HEK293 (cell line): Measurements from ENCODE around the gene APOL3.

Experiments
- GLIS1 ChIP-seq: fragments of 450-650 bp; formaldehyde crosslinking; IDR thresholded peaks from 2 replicates; pipeline ENCODE4 v1.5.1; 2016; ENCODE audit warnings: missing biosample characterization, missing genetic modification characterization
- KLF9 ChIP-seq: fragments of 450-650 bp; formaldehyde crosslinking; IDR thresholded peaks from 2 replicates; pipeline ENCODE4 v1.5.1; 2016; ENCODE audit warnings: missing biosample characterization, missing genetic modification characterization, low read depth
- SP3 ChIP-seq: fragments of 450-650 bp; formaldehyde crosslinking; IDR thresholded peaks from 2 replicates; pipeline ENCODE4 v1.5.1; 2016; ENCODE audit warnings: missing biosample characterization, missing genetic modification characterization
- SP7 ChIP-seq: fragments of 450-650 bp; formaldehyde crosslinking; IDR thresholded peaks from 2 replicates; pipeline ENCODE4 v1.5.1; 2016; ENCODE audit warnings: missing biosample characterization, missing genetic modification characterization
- TRIM28 ChIP-seq: IDR thresholded peaks from 2 replicates; pipeline ENCODE4 v1.6.1; 2011; ENCODE audit warnings: low read length, control low read depth, borderline replicate concordance
- YY1 ChIP-seq: fragments of 450-650 bp; formaldehyde crosslinking; IDR thresholded peaks from 2 replicates; pipeline ENCODE4 v1.5.1; 2018; ENCODE audit warnings: missing biosample characterization, missing genetic modification characterization
- ZBTB8A ChIP-seq: fragments of 450-650 bp; formaldehyde crosslinking; IDR thresholded peaks from 2 replicates; pipeline ENCODE4 v1.5.1; 2016; ENCODE audit warnings: missing biosample characterization, missing genetic modification characterization
- ZNF112 ChIP-seq: fragments of 450-650 bp; formaldehyde crosslinking; IDR thresholded peaks from 2 replicates; pipeline ENCODE4 v1.5.0; 2017; ENCODE audit warnings: missing biosample characterization, missing genetic modification characterization
- ZNF169 ChIP-seq: fragments of 450-650 bp; formaldehyde crosslinking; IDR thresholded peaks from 2 replicates; pipeline ENCODE4 v1.5.1; 2016; ENCODE audit warnings: missing biosample characterization, missing genetic modification characterization
- ZNF221 ChIP-seq: fragments of 450-650 bp; formaldehyde crosslinking; IDR thresholded peaks from 2 replicates; pipeline ENCODE4 v1.5.1; 2017; ENCODE audit warnings: missing biosample characterization, missing genetic modification characterization, borderline replicate concordance
- ZNF239 ChIP-seq: fragments of 450-650 bp; formaldehyde crosslinking; IDR thresholded peaks from 2 replicates; pipeline ENCODE4 v1.5.1; 2016; ENCODE audit warnings: missing biosample characterization, missing genetic modification characterization
- ZNF274 ChIP-seq, 2 experiments: fragments of 200-500 bp in 1 of 2; fragments of 450-650 bp in 1 of 2; sonication (Bioruptor generic) in 1 of 2; formaldehyde crosslinking in 1 of 2; IDR thresholded peaks; 2 replicates each; pipeline versions ENCODE4 v1.5.1 to v1.6.1; 2014 to 2016; ENCODE audit warnings: borderline replicate concordance in 1 of 2, inconsistent platforms in 1 of 2, low read length in 1 of 2, missing biosample characterization in 1 of 2, missing genetic modification characterization in 1 of 2
- ZNF501 ChIP-seq: fragments of 450-650 bp; formaldehyde crosslinking; IDR thresholded peaks from 2 replicates; pipeline ENCODE4 v1.5.1; 2016; ENCODE audit warnings: missing biosample characterization, missing genetic modification characterization
- ZNF561 ChIP-seq: fragments of 450-650 bp; IDR thresholded peaks from 2 replicates; pipeline ENCODE4 v1.5.1; 2018; ENCODE audit warnings: missing biosample characterization, missing genetic modification characterization, borderline replicate concordance
- ZNF596 ChIP-seq: fragments of 450-650 bp; IDR thresholded peaks from 2 replicates; pipeline ENCODE4 v1.5.0; 2018; ENCODE audit warnings: missing biosample characterization, mild to moderate bottlenecking, missing genetic modification characterization, moderate library complexity
- ZNF624 ChIP-seq: fragments of 450-650 bp; formaldehyde crosslinking; IDR thresholded peaks from 2 replicates; pipeline ENCODE4 v1.5.1; 2017; ENCODE audit warnings: missing biosample characterization, missing genetic modification characterization
- TF ChIP-seq, protein P1 (sequence below): fragments of 450-650 bp; formaldehyde crosslinking; IDR thresholded peaks from 2 replicates; pipeline ENCODE4 v1.5.1; 2016; ENCODE audit warnings: missing biosample characterization, missing genetic modification characterization
- TF ChIP-seq, protein P2 (sequence below): fragments of 450-650 bp; formaldehyde crosslinking; IDR thresholded peaks from 2 replicates; pipeline ENCODE4 v1.5.1; 2016; ENCODE audit warnings: missing biosample characterization, missing genetic modification characterization, borderline replicate concordance
- TF ChIP-seq, protein P3 (sequence below): fragments of 450-650 bp; formaldehyde crosslinking; IDR thresholded peaks from 2 replicates; pipeline ENCODE4 v1.5.1; 2016; ENCODE audit warnings: missing biosample characterization, missing genetic modification characterization
- TF ChIP-seq, protein P4 (sequence below): fragments of 450-650 bp; formaldehyde crosslinking; IDR thresholded peaks from 2 replicates; pipeline ENCODE4 v1.5.1; 2016; ENCODE audit warnings: missing biosample characterization, missing genetic modification characterization
- TF ChIP-seq, protein P5 (sequence below): sonication (generic); formaldehyde crosslinking; IDR thresholded peaks from 2 replicates; pipeline ENCODE4 v1.8.1; 2022; ENCODE audit warnings: mild to moderate bottlenecking, moderate library complexity, missing genetic modification reagents
- TF ChIP-seq, protein P6 (sequence below): fragments of 450-650 bp; formaldehyde crosslinking; IDR thresholded peaks from 2 replicates; pipeline ENCODE4 v1.5.1; 2016; ENCODE audit warnings: missing biosample characterization, missing genetic modification characterization
- TF ChIP-seq, protein P7 (sequence below): fragments of 450-650 bp; formaldehyde crosslinking; IDR thresholded peaks from 2 replicates; pipeline ENCODE4 v1.5.1; 2016; ENCODE audit warnings: missing biosample characterization, missing genetic modification characterization
- TF ChIP-seq, protein P8 (sequence below): fragments of 450-650 bp; formaldehyde crosslinking; IDR thresholded peaks from 2 replicates; pipeline ENCODE4 v1.5.1; 2017; ENCODE audit warnings: missing biosample characterization, mild to moderate bottlenecking, missing genetic modification characterization, moderate library complexity

The APOL3 gene

DNA sequence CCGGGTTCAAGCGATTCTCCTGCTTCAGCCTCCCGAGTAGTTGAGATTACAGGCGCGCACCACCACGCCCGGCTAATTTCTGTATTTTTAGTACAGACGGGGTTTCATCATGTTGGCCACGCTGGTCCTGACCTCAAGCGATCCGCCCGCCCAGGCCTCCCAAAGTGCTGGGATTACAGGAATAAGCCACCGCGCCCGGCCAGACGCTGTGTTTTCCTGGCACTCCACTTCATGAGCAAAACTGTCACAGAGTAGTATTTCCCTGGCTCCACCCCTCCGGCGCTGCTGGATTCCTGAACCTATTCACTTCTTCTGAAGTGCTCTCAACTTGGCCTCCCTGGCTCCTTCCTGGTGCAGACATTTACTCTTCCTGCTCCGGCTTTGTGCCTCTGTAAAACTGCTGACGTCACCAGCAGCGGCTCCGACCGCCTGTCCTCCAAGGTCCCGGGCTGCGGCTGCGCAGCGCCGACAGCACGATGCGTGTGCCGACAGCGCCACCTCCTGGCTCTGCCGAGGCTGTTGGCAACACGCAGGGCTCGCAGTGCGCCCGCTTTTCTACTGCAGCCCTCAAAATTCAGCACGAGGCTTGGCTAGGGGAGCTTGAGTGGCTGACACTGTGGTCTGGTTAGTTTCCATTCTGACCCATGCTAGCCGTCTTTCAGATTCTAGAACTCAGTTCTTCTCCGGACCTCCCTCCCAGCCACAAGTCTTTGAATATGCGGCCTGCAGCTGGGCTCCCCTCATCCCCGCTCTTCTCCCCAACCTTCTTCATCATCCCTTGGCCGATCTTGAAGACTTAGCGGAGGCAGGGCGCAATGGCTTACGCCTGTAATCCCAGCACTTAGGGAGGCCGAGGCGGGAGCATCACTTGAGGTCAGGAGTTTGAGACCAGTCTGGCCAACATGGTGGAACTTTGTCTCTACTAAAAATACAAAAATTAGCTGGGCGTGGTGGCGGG, 36.6 kb downstream of the APOL3 start (continued):
- TF ChIP-seq, protein P1, sequence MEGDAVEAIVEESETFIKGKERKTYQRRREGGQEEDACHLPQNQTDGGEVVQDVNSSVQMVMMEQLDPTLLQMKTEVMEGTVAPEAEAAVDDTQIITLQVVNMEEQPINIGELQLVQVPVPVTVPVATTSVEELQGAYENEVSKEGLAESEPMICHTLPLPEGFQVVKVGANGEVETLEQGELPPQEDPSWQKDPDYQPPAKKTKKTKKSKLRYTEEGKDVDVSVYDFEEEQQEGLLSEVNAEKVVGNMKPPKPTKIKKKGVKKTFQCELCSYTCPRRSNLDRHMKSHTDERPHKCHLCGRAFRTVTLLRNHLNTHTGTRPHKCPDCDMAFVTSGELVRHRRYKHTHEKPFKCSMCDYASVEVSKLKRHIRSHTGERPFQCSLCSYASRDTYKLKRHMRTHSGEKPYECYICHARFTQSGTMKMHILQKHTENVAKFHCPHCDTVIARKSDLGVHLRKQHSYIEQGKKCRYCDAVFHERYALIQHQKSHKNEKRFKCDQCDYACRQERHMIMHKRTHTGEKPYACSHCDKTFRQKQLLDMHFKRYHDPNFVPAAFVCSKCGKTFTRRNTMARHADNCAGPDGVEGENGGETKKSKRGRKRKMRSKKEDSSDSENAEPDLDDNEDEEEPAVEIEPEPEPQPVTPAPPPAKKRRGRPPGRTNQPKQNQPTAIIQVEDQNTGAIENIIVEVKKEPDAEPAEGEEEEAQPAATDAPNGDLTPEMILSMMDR (tag by site-specific recombination): peak; percentile 99
- TF ChIP-seq, protein P2, sequence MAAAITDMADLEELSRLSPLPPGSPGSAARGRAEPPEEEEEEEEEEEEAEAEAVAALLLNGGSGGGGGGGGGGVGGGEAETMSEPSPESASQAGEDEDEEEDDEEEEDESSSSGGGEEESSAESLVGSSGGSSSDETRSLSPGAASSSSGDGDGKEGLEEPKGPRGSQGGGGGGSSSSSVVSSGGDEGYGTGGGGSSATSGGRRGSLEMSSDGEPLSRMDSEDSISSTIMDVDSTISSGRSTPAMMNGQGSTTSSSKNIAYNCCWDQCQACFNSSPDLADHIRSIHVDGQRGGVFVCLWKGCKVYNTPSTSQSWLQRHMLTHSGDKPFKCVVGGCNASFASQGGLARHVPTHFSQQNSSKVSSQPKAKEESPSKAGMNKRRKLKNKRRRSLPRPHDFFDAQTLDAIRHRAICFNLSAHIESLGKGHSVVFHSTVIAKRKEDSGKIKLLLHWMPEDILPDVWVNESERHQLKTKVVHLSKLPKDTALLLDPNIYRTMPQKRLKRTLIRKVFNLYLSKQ (tag by site-specific recombination): no peak
- TF ChIP-seq, protein P3, sequence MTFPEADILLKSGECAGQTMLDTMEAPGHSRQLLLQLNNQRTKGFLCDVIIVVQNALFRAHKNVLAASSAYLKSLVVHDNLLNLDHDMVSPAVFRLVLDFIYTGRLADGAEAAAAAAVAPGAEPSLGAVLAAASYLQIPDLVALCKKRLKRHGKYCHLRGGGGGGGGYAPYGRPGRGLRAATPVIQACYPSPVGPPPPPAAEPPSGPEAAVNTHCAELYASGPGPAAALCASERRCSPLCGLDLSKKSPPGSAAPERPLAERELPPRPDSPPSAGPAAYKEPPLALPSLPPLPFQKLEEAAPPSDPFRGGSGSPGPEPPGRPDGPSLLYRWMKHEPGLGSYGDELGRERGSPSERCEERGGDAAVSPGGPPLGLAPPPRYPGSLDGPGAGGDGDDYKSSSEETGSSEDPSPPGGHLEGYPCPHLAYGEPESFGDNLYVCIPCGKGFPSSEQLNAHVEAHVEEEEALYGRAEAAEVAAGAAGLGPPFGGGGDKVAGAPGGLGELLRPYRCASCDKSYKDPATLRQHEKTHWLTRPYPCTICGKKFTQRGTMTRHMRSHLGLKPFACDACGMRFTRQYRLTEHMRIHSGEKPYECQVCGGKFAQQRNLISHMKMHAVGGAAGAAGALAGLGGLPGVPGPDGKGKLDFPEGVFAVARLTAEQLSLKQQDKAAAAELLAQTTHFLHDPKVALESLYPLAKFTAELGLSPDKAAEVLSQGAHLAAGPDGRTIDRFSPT: no peak
- TF ChIP-seq ZNF274 (IDR thresholded peaks at IDR 0.05; ENCODE audit: low read length) (no peak), ZNF274 (tag by site-specific recombination; IDR thresholded peaks at IDR 0.05; ENCODE audit: borderline replicate concordance) (no peak), TRIM28 (peak; percentile 44; the same call in 1 of the 2 replicates), KLF9 (tag by site-specific recombination) (peak; percentile 26; the same call in 1 of the 2 replicates), ZNF112 (tag by site-specific recombination) (no peak), GLIS1 (tag by site-specific recombination) (peak; percentile 75; the same call in 1 of the 2 replicates), ZNF239 (tag by site-specific recombination) (no peak), SP3 (tag by site-specific recombination) (no peak), ZNF501 (tag by site-specific recombination) (no peak; the same call in 1 of the 2 replicates), ZBTB8A (tag by site-specific recombination) (peak; percentile 87), ZNF221 (tag by site-specific recombination) (no peak), ZNF169 (tag by site-specific recombination) (no peak), ZNF561 (tag by site-specific recombination) (peak; percentile 83; the same call in 1 of the 2 replicates), SP7 (tag by site-specific recombination) (peak; percentile 73), ZNF624 (tag by site-specific recombination) (no peak), YY1 (tag by site-specific recombination) (no peak), ZNF596 (tag by site-specific recombination) (no peak)
- TF ChIP-seq, protein P4, sequence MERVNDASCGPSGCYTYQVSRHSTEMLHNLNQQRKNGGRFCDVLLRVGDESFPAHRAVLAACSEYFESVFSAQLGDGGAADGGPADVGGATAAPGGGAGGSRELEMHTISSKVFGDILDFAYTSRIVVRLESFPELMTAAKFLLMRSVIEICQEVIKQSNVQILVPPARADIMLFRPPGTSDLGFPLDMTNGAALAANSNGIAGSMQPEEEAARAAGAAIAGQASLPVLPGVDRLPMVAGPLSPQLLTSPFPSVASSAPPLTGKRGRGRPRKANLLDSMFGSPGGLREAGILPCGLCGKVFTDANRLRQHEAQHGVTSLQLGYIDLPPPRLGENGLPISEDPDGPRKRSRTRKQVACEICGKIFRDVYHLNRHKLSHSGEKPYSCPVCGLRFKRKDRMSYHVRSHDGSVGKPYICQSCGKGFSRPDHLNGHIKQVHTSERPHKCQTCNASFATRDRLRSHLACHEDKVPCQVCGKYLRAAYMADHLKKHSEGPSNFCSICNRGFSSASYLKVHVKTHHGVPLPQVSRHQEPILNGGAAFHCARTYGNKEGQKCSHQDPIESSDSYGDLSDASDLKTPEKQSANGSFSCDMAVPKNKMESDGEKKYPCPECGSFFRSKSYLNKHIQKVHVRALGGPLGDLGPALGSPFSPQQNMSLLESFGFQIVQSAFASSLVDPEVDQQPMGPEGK: no peak
- TF ChIP-seq, protein P5, sequence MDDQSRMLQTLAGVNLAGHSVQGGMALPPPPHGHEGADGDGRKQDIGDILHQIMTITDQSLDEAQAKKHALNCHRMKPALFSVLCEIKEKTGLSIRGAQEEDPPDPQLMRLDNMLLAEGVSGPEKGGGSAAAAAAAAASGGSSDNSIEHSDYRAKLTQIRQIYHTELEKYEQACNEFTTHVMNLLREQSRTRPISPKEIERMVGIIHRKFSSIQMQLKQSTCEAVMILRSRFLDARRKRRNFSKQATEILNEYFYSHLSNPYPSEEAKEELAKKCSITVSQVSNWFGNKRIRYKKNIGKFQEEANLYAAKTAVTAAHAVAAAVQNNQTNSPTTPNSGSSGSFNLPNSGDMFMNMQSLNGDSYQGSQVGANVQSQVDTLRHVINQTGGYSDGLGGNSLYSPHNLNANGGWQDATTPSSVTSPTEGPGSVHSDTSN: no peak
- TF ChIP-seq, protein P6, sequence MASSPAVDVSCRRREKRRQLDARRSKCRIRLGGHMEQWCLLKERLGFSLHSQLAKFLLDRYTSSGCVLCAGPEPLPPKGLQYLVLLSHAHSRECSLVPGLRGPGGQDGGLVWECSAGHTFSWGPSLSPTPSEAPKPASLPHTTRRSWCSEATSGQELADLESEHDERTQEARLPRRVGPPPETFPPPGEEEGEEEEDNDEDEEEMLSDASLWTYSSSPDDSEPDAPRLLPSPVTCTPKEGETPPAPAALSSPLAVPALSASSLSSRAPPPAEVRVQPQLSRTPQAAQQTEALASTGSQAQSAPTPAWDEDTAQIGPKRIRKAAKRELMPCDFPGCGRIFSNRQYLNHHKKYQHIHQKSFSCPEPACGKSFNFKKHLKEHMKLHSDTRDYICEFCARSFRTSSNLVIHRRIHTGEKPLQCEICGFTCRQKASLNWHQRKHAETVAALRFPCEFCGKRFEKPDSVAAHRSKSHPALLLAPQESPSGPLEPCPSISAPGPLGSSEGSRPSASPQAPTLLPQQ: peak; percentile 54; the same call in 1 of the 2 replicates
- TF ChIP-seq, protein P7, sequence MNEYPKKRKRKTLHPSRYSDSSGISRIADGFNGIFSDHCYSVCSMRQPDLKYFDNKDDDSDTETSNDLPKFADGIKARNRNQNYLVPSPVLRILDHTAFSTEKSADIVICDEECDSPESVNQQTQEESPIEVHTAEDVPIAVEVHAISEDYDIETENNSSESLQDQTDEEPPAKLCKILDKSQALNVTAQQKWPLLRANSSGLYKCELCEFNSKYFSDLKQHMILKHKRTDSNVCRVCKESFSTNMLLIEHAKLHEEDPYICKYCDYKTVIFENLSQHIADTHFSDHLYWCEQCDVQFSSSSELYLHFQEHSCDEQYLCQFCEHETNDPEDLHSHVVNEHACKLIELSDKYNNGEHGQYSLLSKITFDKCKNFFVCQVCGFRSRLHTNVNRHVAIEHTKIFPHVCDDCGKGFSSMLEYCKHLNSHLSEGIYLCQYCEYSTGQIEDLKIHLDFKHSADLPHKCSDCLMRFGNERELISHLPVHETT (tag by site-specific recombination): peak; percentile 59
- TF ChIP-seq, protein P8, sequence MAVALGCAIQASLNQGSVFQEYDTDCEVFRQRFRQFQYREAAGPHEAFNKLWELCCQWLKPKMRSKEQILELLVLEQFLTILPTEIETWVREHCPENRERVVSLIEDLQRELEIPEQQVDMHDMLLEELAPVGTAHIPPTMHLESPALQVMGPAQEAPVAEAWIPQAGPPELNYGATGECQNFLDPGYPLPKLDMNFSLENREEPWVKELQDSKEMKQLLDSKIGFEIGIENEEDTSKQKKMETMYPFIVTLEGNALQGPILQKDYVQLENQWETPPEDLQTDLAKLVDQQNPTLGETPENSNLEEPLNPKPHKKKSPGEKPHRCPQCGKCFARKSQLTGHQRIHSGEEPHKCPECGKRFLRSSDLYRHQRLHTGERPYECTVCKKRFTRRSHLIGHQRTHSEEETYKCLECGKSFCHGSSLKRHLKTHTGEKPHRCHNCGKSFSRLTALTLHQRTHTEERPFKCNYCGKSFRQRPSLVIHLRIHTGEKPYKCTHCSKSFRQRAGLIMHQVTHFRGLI (tag by site-specific recombination): peak; percentile 37; the same call in 1 of the 2 replicates
